ENCODE measurements around the gene MUSK. TPM values are rescaled to one million over a fixed set of nuclear protein-coding genes. Genes with fewer than 3 reads are reported as not detected.

Gene MUSK
- total and polyA plus RNA-seq, 2 of the 4 experiments (the other 2 are of a cell fraction) = 0.07 to 0.18 TPM

GRCh38 chr9:110782701-110783100, 114.1 kb downstream of the MUSK start:
- Histone ChIP-seq H3K18ac (ENCODE audit: low read depth, low read length) (no peak overlapping the region), H3K56ac (ENCODE audit: extremely low read depth, insufficient read depth, low read length) (no peak overlapping the region), H3K4me3 (ENCODE audit: insufficient read depth, low read depth, low read length) (no peak overlapping the region), H2BK5ac (ENCODE audit: low read depth, low read length, poor library complexity, severe bottlenecking) (no peak overlapping the region), H3K9ac (ENCODE audit: low read depth, low read length) (no peak overlapping the region), H3K36me3 (ENCODE audit: control insufficient read depth, insufficient read depth, low read length) (no peaks in the 10 kb centered on the region), H4K91ac (ENCODE audit: insufficient read depth, low read depth, low read length) (no peak overlapping the region; the same call in 1 of the 2 replicates), H2BK120ac (ENCODE audit: low read depth, low read length) (0 out of 2 replicates have a peak overlapping the region, but pooled peaks have one; percentile 0), H2AK5ac (ENCODE audit: low read depth, low read length) (no peak overlapping the region), H3K4me1 (ENCODE audit: control insufficient read depth, insufficient read depth, low read length) (peaks cover 2% of the 10 kb centered on the region; the same call in 1 of the 2 replicates), H3K4me2 (ENCODE audit: low read depth, low read length) (no peak overlapping the region), H3K14ac (replicated peaks; ENCODE audit: low read depth, low read length) (no peak overlapping the region; the same call in 1 of the 2 replicates), H4K8ac (ENCODE audit: low read depth in 2 of 2, low read length in 2 of 2) (no peak overlapping the region), H2AFZ (replicated peaks; ENCODE audit: low read length, poor library complexity) (no peak overlapping the region), H3K27me3 (ENCODE audit: control insufficient read depth, insufficient read depth, low read length) (no peaks in the 10 kb centered on the region), H3K79me1 (ENCODE audit: low read depth in 1 of 2, low read length in 2 of 2) (no peaks in the 10 kb centered on the region; a peak in 1 of 4 replicates), H2AK9ac (replicated peaks; ENCODE audit: low read depth, low read length, poor library complexity) (no peak overlapping the region), H3K23ac (ENCODE audit: low read depth, low read length) (no peak overlapping the region), H4K20me1 (ENCODE audit: insufficient read depth, low read length) (no peaks in the 10 kb centered on the region), H3K4ac (ENCODE audit: low read depth, low read length) (peak overlapping the region; percentile 35; the same call in 1 of the 2 replicates), H3K9me1 (ENCODE audit: insufficient read depth, low read length) (no peaks in the 10 kb centered on the region), H4K5ac (ENCODE audit: low read depth, low read length) (no peak overlapping the region), H3K9me3 (ENCODE audit: control insufficient read depth, insufficient read depth, low read length) (no peaks in the 10 kb centered on the region), H3K27ac (ENCODE audit: insufficient read depth, low read length) (no peak overlapping the region), H2BK20ac (ENCODE audit: low read depth, low read length) (no peak overlapping the region), H2BK15ac (ENCODE audit: low read depth, low read length) (peak overlapping the region; percentile 9; the same call in 2 of the 3 replicates)
- no TSS peak for BruUV-seq (replicated peaks)
- in situ Hi-C loops (cut with MboI; ENCODE audit: low sequenced_read_pairs) (no loop called here), dilution Hi-C loops (cut with HindIII; ENCODE audit: low sequenced_read_pairs, unreplicated experiment) (no loop called here), intact Hi-C loops (cut with micrococcal nuclease) (no loop called here)
- ChIA-PET CTCF (no interaction called here), POLR2A (ENCODE audit: unreplicated experiment) (no interaction called here)
- ATAC-seq (ENCODE audit: low read depth) (no peak), DNase-seq (peak; percentile 18)
- 100% methylated on average over 3 of the region's 5 CpGs; no CpG with 5 or more reads in 1 of the 2 experiments for WGBS, 2 experiments (ENCODE audit: extremely low coverage in 2 of 2, insufficient read length in 1 of 2)
- no peak for TF ChIP-seq MAZ (IDR thresholded peaks at IDR 0.05; ENCODE audit: borderline replicate concordance, low read depth, low read length)

All from IMR-90 (cell line).